Large intestine (tissue), 3 donors: Measurements from ENCODE around the gene DIAPH3. TPM values are rescaled to one million over a fixed set of nuclear protein-coding genes. Genes with fewer than 3 reads are reported as not detected.

Experiments
- DNase-seq, 2 donors: peaks; one replicate each; pipeline versions ENCODE4 v3.0.0 to v3.0.0-alpha.2; 2013
- H3K27ac ChIP-seq: one replicate; pipeline ENCODE4 v1.5.1; 2013; ENCODE audit warnings: low read length
- H3K27me3 ChIP-seq: 2 replicates; pipeline ENCODE4 v1.6.1; 2013; ENCODE audit warnings: low read length; ENCODE audit not compliant: control insufficient read depth, insufficient read depth
- H3K36me3 ChIP-seq: 2 replicates; pipeline ENCODE4 v1.6.1; 2013; ENCODE audit warnings: low read length; ENCODE audit not compliant: control insufficient read depth, insufficient read depth
- H3K4me1 ChIP-seq: one replicate; pipeline ENCODE4 v1.6.1; 2013; ENCODE audit warnings: low read length; ENCODE audit not compliant: control insufficient read depth, insufficient read depth
- H3K4me3 ChIP-seq: one replicate; pipeline ENCODE4 v1.5.1; 2013; ENCODE audit warnings: low read length
- H3K9me3 ChIP-seq: one replicate; pipeline ENCODE4 v1.6.1; 2013; ENCODE audit warnings: mild to moderate bottlenecking, low read depth, low read length, moderate library complexity; ENCODE audit not compliant: control insufficient read depth
- WGBS: methylation state at CpG from one replicate; pipeline ENCODE4 v1.1.5; 2013; ENCODE audit warnings: low lambda C conversion rate; ENCODE audit not compliant: insufficient coverage; 5-methylcytosine and 5-hydroxymethylcytosine counted together
- polyA plus RNA-seq: library from polyadenylated mRNA; unstranded; fragments of 120-200 nt; gene quantifications from one replicate; pipeline ENCODE4 v1.2.1, GENCODE V29; 2013

Gene DIAPH3
- polyA plus RNA-seq, 1 donor, result 5.3 TPM

DNA sequence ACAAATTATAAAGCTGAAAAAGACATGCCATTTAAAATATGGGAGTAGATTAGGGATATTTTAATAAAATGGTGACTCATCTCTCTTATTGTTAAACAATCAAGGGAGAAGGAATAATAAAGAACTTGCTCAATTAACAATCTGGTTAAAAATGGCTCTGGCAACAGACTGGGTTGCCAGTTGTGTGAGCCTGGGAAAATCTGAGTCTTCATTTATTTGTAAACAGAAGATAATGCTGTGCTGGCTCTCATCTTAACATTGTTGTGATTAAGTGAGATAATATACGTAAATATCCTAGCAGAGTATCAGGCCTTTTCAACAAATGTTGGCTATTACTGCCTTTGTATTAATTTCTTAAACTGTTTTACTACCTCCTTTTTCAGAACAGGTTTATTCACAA is 453.3 kb downstream of the DIAPH3 start:
- Histone ChIP-seq H3K4me3 (no peak overlapping the region), H3K4me1 (peaks cover 6% of the 10 kb centered on the region)
- WGBS, result no CpG with 5 or more reads among the region's 1 CpG

GRCh38 chr13:59706101-59706976 is 457.4 kb downstream of the DIAPH3 start:
- no peak for DNase-seq
- Histone ChIP-seq H3K27me3 (no peaks in the 10 kb centered on the region), H3K4me3 (no peak overlapping the region), H3K9me3 (no peaks in the 10 kb centered on the region), H3K36me3 (no peaks in the 10 kb centered on the region), H3K27ac (no peak overlapping the region), H3K4me1 (peaks cover 3% of the 10 kb centered on the region)
- 65% methylated on average over 4 of the region's 8 CpGs for WGBS

More for the DNA sequence above, 453.3 kb downstream of the DIAPH3 start:
- Histone ChIP-seq H3K27ac (no peak overlapping the region), H3K27me3 (no peaks in the 10 kb centered on the region), H3K36me3 (no peaks in the 10 kb centered on the region), H3K9me3 (no peaks in the 10 kb centered on the region)
- DNase-seq, result no peak

GRCh38 chr13:59702269-59702668 is 461.5 kb downstream of the DIAPH3 start:
- no peaks in the 10 kb centered on the region for H3K27me3 ChIP-seq
- H3K4me1 ChIP-seq, result peaks cover 7% of the 10 kb centered on the region
- no peak overlapping the region for H3K27ac ChIP-seq
- H3K4me3 ChIP-seq, result no peak overlapping the region
- DNase-seq, result no peak
- no peaks in the 10 kb centered on the region for H3K9me3 ChIP-seq
- H3K36me3 ChIP-seq, result no peaks in the 10 kb centered on the region
- WGBS, result 88% methylated on average over 2 of the region's 3 CpGs

- no CpG with 5 or more reads among the region's 2 CpGs for WGBS
- H3K4me1 ChIP-seq, result peaks cover 7% of the 10 kb centered on the region
- no peaks in the 10 kb centered on the region for H3K9me3 ChIP-seq
- H3K4me3 ChIP-seq, result no peak overlapping the region
- no peak for DNase-seq
- H3K27ac ChIP-seq, result no peak overlapping the region
- no peaks in the 10 kb centered on the region for H3K27me3 ChIP-seq
- H3K36me3 ChIP-seq, result no peaks in the 10 kb centered on the region
Measured at GRCh38 chr13:59701261-59701660, 462.5 kb downstream of the DIAPH3 start.

- H3K27me3 ChIP-seq, result no peaks in the 10 kb centered on the region
- DNase-seq, result no peak
- H3K27ac ChIP-seq, result no peak overlapping the region
- WGBS, result no CpG with 5 or more reads among the region's 2 CpGs
- peaks cover 7% of the 10 kb centered on the region for H3K4me1 ChIP-seq
- H3K36me3 ChIP-seq, result no peaks in the 10 kb centered on the region
- H3K9me3 ChIP-seq, result no peaks in the 10 kb centered on the region
- H3K4me3 ChIP-seq, result no peak overlapping the region
Measured at GRCh38 chr13:59700281-59700680, 463.4 kb downstream of the DIAPH3 start.

- DNase-seq, result no peak
- WGBS, result no CpG with 5 or more reads among the region's 1 CpG
- peaks cover 13% of the 10 kb centered on the region for H3K4me1 ChIP-seq
Measured at GRCh38 chr13:59696271-59696670, 467.5 kb downstream of the DIAPH3 start.

GRCh38 chr13:59691501-59692066 is 472.1 kb downstream of the DIAPH3 start:
- DNase-seq, result no peak
- 38% methylated on average over 1 of the region's 1 CpG for WGBS
- peak overlapping the region; percentile 59 for H3K27ac ChIP-seq

More at GRCh38 chr13:59696271-59696670, 467.5 kb downstream of the DIAPH3 start:
- Histone ChIP-seq H3K9me3 (no peaks in the 10 kb centered on the region), H3K27ac (no peak overlapping the region), H3K4me3 (no peak overlapping the region), H3K36me3 (no peaks in the 10 kb centered on the region), H3K27me3 (no peaks in the 10 kb centered on the region)

DNA sequence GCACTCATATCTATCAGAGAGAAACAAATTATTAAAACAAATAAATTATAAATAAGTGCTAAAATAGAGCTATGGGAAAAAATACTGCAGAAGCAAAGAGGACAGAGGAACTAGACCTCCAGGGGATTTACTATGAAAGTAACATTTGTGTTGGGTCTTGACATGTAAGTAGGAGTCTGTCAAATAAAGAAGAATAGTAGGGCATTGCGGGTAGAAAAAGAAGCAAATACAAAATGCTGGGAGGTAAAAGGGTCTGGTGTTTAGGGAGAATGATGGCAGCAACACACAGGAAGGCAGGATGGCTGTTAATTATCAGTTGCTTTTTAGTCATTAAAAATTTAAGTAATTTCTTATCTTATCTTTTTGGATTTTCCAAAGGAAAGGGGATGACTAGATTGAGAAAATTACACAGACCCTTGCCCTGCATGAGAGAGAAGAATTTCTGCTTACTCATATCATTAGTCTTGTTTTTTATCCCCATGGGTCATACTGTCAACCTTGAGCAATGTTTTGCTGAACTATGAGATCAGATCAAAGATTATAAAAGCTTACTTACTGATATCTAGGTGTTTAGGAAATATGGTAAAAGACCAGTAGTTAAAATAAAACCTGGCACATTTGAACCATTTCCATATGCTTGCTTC is 472.7 kb downstream of the DIAPH3 start:
- Histone ChIP-seq H3K36me3 (no peaks in the 10 kb centered on the region), H3K27ac (peak overlapping the region; percentile 59), H3K4me3 (no peak overlapping the region), H3K4me1 (peaks cover 10% of the 10 kb centered on the region), H3K27me3 (no peaks in the 10 kb centered on the region), H3K9me3 (no peaks in the 10 kb centered on the region)
- peak; percentile 36 to 46 for DNase-seq
- WGBS, result no CpG with 5 or more reads among the region's 1 CpG

More at GRCh38 chr13:59691501-59692066, 472.1 kb downstream of the DIAPH3 start:
- H3K9me3 ChIP-seq, result no peaks in the 10 kb centered on the region
- no peaks in the 10 kb centered on the region for H3K27me3 ChIP-seq
- peaks cover 10% of the 10 kb centered on the region for H3K4me1 ChIP-seq
- no peaks in the 10 kb centered on the region for H3K36me3 ChIP-seq
- no peak overlapping the region for H3K4me3 ChIP-seq

DNA sequence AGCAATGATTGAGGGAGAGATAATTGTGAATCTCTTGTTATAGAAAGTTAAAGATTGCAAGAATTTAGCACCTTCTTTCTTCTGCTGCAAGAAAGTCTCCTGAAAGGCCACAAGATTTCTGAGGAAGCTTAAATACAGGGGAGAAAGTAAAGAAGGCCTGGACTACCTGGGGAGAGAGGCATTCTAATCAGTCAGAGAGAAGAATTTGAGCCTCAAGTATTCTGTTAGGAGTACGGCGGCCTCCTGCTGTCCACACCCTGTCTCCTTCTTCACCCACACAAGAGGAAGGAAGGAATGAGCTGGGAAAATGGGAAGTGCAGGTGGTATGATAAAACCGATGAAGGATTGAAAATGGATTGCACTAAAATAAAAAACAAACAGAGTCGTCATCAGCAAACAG is 474.7 kb downstream of the DIAPH3 start:
- 90% methylated on average over 2 of the region's 4 CpGs for WGBS
- peaks cover 11% of the 10 kb centered on the region for H3K4me1 ChIP-seq
- DNase-seq, result no peak

DNA sequence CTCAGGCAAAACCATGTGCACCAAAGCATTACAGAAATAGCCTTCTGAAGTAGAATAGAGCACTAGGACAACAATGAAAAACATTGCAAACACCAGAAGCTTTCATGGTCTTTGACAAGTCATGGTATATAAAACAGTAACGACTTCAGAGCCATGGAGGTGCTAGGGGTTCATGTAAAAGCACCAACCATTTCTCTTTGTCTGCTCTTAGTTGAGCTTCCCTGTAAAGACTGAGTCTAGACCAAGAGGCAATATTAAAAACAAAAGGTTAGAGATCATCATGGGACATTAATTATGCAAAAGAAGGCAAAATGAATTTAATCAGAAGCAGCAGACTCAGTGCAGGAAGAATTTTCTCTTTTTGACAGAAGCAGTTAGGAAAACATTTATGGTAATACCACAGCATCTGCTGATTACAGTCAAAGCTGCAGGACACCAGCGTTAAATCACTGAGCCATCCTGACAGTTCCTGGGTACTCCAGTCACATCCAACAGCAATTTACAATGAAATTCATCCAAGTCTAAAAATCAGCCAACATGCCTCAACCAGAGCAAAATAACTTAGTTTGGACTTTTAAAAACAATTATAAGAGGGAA is 476.8 kb downstream of the DIAPH3 start:
- no peak overlapping the region for H3K4me3 ChIP-seq
- H3K27me3 ChIP-seq, result no peaks in the 10 kb centered on the region
- peaks cover 13% of the 10 kb centered on the region for H3K4me1 ChIP-seq
- H3K36me3 ChIP-seq, result no peaks in the 10 kb centered on the region
- no peak for DNase-seq
- H3K9me3 ChIP-seq, result no peaks in the 10 kb centered on the region
- H3K27ac ChIP-seq, result no peak overlapping the region
- no CpG with 5 or more reads among the region's 2 CpGs for WGBS

More for the DNA sequence above, 474.7 kb downstream of the DIAPH3 start:
- Histone ChIP-seq H3K36me3 (no peaks in the 10 kb centered on the region), H3K27me3 (no peaks in the 10 kb centered on the region), H3K9me3 (no peaks in the 10 kb centered on the region), H3K4me3 (no peak overlapping the region), H3K27ac (no peak overlapping the region)
